T-helper 22 cell (primary cell): ENCODE data around the gene ZNF584.
A peak's percentile ranks its signal among the peaks of the same experiment; 100 is the strongest.

Experiments used
- DNase-seq: peaks from one replicate; pipeline ENCODE4 v3.0.0-alpha.2; 2020; ENCODE audit warnings: low read depth

ZNF584 gene

GRCh38 chr19:58466089-58466759 is 57.8 kb downstream of the ZNF584 start:
- DNase-seq, result no peak

- peak; percentile 95 for DNase-seq
Measured at GRCh38 chr19:58466760-58467589, 58.5 kb downstream of the ZNF584 start, which contains the start of gene ZNF324. TSS of gene ZNF324 (plus strand) at chr19:58467080. CDS start at chr19:58469186, 2,106 bp downstream.
